IMR-90 (cell line): ENCODE data around the gene SRSF7. TPM values are rescaled to one million over a fixed set of nuclear protein-coding genes. Genes with fewer than 3 reads are reported as not detected.

Source experiments
- ATAC-seq: fragments of 200-7000 bp; cut with Tn5 transposase; 2 replicates; pipeline ENCODE4 v1.9.1; 2020; ENCODE audit warnings: low read depth, mild to moderate bottlenecking, moderate library complexity
- BruUV-seq: library from RNA; stranded (reverse); fragments of 400-500 nt; replicated peaks from 2 replicates; lab custom pipeline; 2021; lab: Mats Ljungman, UMichigan
- CTCF ChIA-PET: fragments of 300-600 bp; formaldehyde crosslinking; extraction: SDS; loops from one replicate; lab custom pipeline; 2021; ENCODE audit warnings: antibody characterized with exemption; lab: Yijun Ruan, JAX
- POLR2A ChIA-PET: fragments of 300-600 bp; sonication (Branson Sonifier 250); formaldehyde crosslinking; loops from one replicate; lab custom pipeline; 2022; ENCODE audit warnings: antibody characterized with exemption; ENCODE audit not compliant: unreplicated experiment; lab: Charles Lee
- DNase-seq: peaks from one replicate; pipeline ENCODE4 v3.0.0; 2013
- H2AFZ ChIP-seq: replicated peaks from 2 replicates; pipeline ENCODE3; 2013; ENCODE audit warnings: low read length, mild to moderate bottlenecking; ENCODE audit not compliant: poor library complexity
- H2AK5ac ChIP-seq: 2 replicates; pipeline ENCODE4 v1.6.1; 2013; ENCODE audit warnings: low read depth, low read length, inconsistent platforms
- H2AK9ac ChIP-seq: replicated peaks from 2 replicates; pipeline ENCODE3; 2013; ENCODE audit warnings: mild to moderate bottlenecking, low read depth, low read length, moderate library complexity; ENCODE audit not compliant: poor library complexity
- H2BK120ac ChIP-seq: 2 replicates; pipeline ENCODE4 v1.6.1; 2013; ENCODE audit warnings: low read depth, low read length, inconsistent platforms
- H2BK15ac ChIP-seq: 3 replicates; pipeline ENCODE4 v1.6.1; 2013; ENCODE audit warnings: low read depth, low read length, inconsistent platforms
- H2BK20ac ChIP-seq: 2 replicates; pipeline ENCODE4 v1.6.1; 2013; ENCODE audit warnings: low read depth, mild to moderate bottlenecking, inconsistent platforms, low read length, moderate library complexity
- H2BK5ac ChIP-seq: 2 replicates; pipeline ENCODE4 v1.6.1; 2013; ENCODE audit warnings: mild to moderate bottlenecking, low read depth, low read length, inconsistent platforms; ENCODE audit not compliant: poor library complexity, severe bottlenecking
- H3K14ac ChIP-seq: replicated peaks from 2 replicates; pipeline ENCODE4 v1.6.1; 2013; ENCODE audit warnings: low read depth, low read length, inconsistent platforms
- H3K18ac ChIP-seq: 2 replicates; pipeline ENCODE4 v1.6.1; 2013; ENCODE audit warnings: low read depth, low read length, control low read depth
- H3K23ac ChIP-seq: 2 replicates; pipeline ENCODE4 v1.6.1; 2013; ENCODE audit warnings: low read depth, low read length, inconsistent platforms
- H3K27ac ChIP-seq: 2 replicates; pipeline ENCODE4 v1.5.1; 2013; ENCODE audit warnings: mild to moderate bottlenecking, control low read depth, low read length; ENCODE audit not compliant: insufficient read depth
- H3K27me3 ChIP-seq: 2 replicates; pipeline ENCODE4 v1.6.1; 2013; ENCODE audit warnings: low read length; ENCODE audit not compliant: control insufficient read depth, insufficient read depth
- H3K36me3 ChIP-seq: 2 replicates; pipeline ENCODE4 v1.6.1; 2013; ENCODE audit warnings: low read length, mixed read lengths; ENCODE audit not compliant: control insufficient read depth, insufficient read depth
- H3K4ac ChIP-seq: 2 replicates; pipeline ENCODE4 v1.6.1; 2013; ENCODE audit warnings: low read depth, low read length, inconsistent platforms
- H3K4me1 ChIP-seq: 2 replicates; pipeline ENCODE4 v1.6.1; 2013; ENCODE audit warnings: low read length, mixed read lengths; ENCODE audit not compliant: control insufficient read depth, insufficient read depth
- H3K4me2 ChIP-seq: 2 replicates; pipeline ENCODE4 v1.6.1; 2013; ENCODE audit warnings: low read depth, mild to moderate bottlenecking, control low read depth, low read length, moderate library complexity
- H3K4me3 ChIP-seq: 2 replicates; pipeline ENCODE4 v1.5.1; 2013; ENCODE audit warnings: low read depth, mild to moderate bottlenecking, control low read depth, low read length, moderate library complexity; ENCODE audit not compliant: insufficient read depth
- H3K56ac ChIP-seq: 2 replicates; pipeline ENCODE4 v1.6.1; 2013; ENCODE audit warnings: low read length, inconsistent platforms; ENCODE audit not compliant: insufficient read depth; ENCODE audit errors: extremely low read depth
- H3K79me1 ChIP-seq, 2 experiments: 2 replicates each; pipeline ENCODE4 v1.6.1; 2013; ENCODE audit warnings: low read length in 2 of 2, inconsistent platforms in 1 of 2, low read depth in 1 of 2
- H3K9ac ChIP-seq: 2 replicates; pipeline ENCODE4 v1.6.1; 2013; ENCODE audit warnings: low read depth, low read length, control low read depth
- H3K9me1 ChIP-seq: 2 replicates; pipeline ENCODE4 v1.6.1; 2013; ENCODE audit warnings: low read length, inconsistent platforms; ENCODE audit not compliant: insufficient read depth
- H3K9me3 ChIP-seq: 2 replicates; pipeline ENCODE4 v1.6.1; 2013; ENCODE audit warnings: low read length; ENCODE audit not compliant: control insufficient read depth, insufficient read depth
- H4K20me1 ChIP-seq: 2 replicates; pipeline ENCODE4 v1.6.1; 2013; ENCODE audit warnings: low read length, inconsistent platforms; ENCODE audit not compliant: insufficient read depth
- H4K5ac ChIP-seq: 2 replicates; pipeline ENCODE4 v1.6.1; 2013; ENCODE audit warnings: mild to moderate bottlenecking, low read depth, low read length, control low read depth
- H4K8ac ChIP-seq, 2 experiments: 2 replicates each; pipeline ENCODE4 v1.6.1; 2013; ENCODE audit warnings: low read depth in 2 of 2, low read length in 2 of 2, control low read depth in 1 of 2, inconsistent platforms in 1 of 2
- H4K91ac ChIP-seq: 2 replicates; pipeline ENCODE4 v1.6.1; 2013; ENCODE audit warnings: low read depth, low read length, inconsistent platforms; ENCODE audit not compliant: insufficient read depth
- BHLHE40 ChIP-seq: fragments of 150-350 bp; IDR thresholded peaks from 2 replicates; pipeline ENCODE4 v1.6.1; 2016; ENCODE audit warnings: mild to moderate bottlenecking, low read depth, low read length
- CEBPB ChIP-seq: IDR thresholded peaks from 2 replicates; pipeline ENCODE4 v1.6.1; 2012; ENCODE audit warnings: low read depth, low read length, improper control_type of control experiment
- CHD1 ChIP-seq: IDR thresholded peaks from 2 replicates; pipeline ENCODE4 v1.6.1; 2012; ENCODE audit warnings: low read depth, low read length, improper control_type of control experiment
- FOS ChIP-seq: fragments of 150-350 bp; IDR thresholded peaks from 2 replicates; pipeline ENCODE4 v1.6.1; 2016; ENCODE audit warnings: low read depth, low read length
- MAFK ChIP-seq: IDR thresholded peaks from 2 replicates; pipeline ENCODE4 v1.6.1; 2012; ENCODE audit warnings: low read depth, low read length, improper control_type of control experiment
- MAZ ChIP-seq: IDR thresholded peaks from 2 replicates; pipeline ENCODE4 v1.6.1; 2012; ENCODE audit warnings: low read depth, mild to moderate bottlenecking, low read length, improper control_type of control experiment, moderate library complexity, borderline replicate concordance
- MXI1 ChIP-seq: IDR thresholded peaks from 2 replicates; pipeline ENCODE4 v1.6.1; 2012; ENCODE audit warnings: low read depth, mild to moderate bottlenecking, low read length, moderate library complexity, borderline replicate concordance
- NFE2L2 ChIP-seq: fragments of 150-350 bp; IDR thresholded peaks from 2 replicates; pipeline ENCODE4 v1.6.1; 2016; ENCODE audit warnings: low read depth, mild to moderate bottlenecking, low read length
- POLR2A ChIP-seq: IDR thresholded peaks from 2 replicates; pipeline ENCODE4 v1.6.1; 2012; ENCODE audit warnings: mild to moderate bottlenecking, low read depth, low read length
- RAD21 ChIP-seq: IDR thresholded peaks from 2 replicates; pipeline ENCODE4 v1.6.1; 2012; ENCODE audit warnings: low read length, improper control_type of control experiment
- RCOR1 ChIP-seq: IDR thresholded peaks from 2 replicates; pipeline ENCODE4 v1.6.1; 2012; ENCODE audit warnings: mild to moderate bottlenecking, low read length, improper control_type of control experiment; ENCODE audit not compliant: insufficient replicate concordance
- RFX5 ChIP-seq: IDR thresholded peaks from 2 replicates; pipeline ENCODE4 v1.8.0; 2012; ENCODE audit warnings: low read depth, mild to moderate bottlenecking, low read length, moderate library complexity
- SMC3 ChIP-seq: fragments of 150-350 bp; IDR thresholded peaks from 2 replicates; pipeline ENCODE4 v1.6.1; 2016; ENCODE audit warnings: low read depth, mild to moderate bottlenecking, antibody characterized with exemption, low read length, moderate library complexity
- WGBS, 2 experiments: methylation state at CpG; one replicate each; pipeline versions ENCODE4 v1.1.5 to v1.1.7; 2013; ENCODE audit warnings: missing lambda C conversion rate in 2 of 2; ENCODE audit not compliant: insufficient read length in 1 of 2; ENCODE audit errors: extremely low coverage in 2 of 2; 5-methylcytosine and 5-hydroxymethylcytosine counted together
- dilution Hi-C: fragments of 300-500 bp; cut with HindIII; formaldehyde crosslinking; loops from one replicate; pipeline ENCODE4 v1.14.3; 2018; ENCODE audit warnings: low sequenced_read_pairs; ENCODE audit not compliant: unreplicated experiment
- in situ Hi-C: fragments of 300-500 bp; cut with MboI; formaldehyde crosslinking; loops from 3 replicates; pipeline ENCODE4 v1.14.3; 2019; ENCODE audit warnings: low sequenced_read_pairs, inconsistent platforms, mixed read lengths
- intact Hi-C: fragments of 100-400 bp; cut with micrococcal nuclease; formaldehyde crosslinking; loops from 2 replicates; pipeline ENCODE4 v1.10.0; 2022
- polyA plus RNA-seq, 3 experiments: library from polyadenylated mRNA; depleted of rRNA; stranded (reverse); fragments of >200 nt; gene quantifications; 2 replicates each; pipeline ENCODE4 v1.2.3, GENCODE V29; 2012; ENCODE audit warnings: low replicate concordance in 1 of 3
- total RNA-seq: library from RNA; depleted of rRNA; stranded (reverse); fragments of >200 nt; gene quantifications from 2 replicates; pipeline ENCODE4 v1.2.3, GENCODE V29; 2012
- TF ChIP-seq, protein P1 (sequence below): fragments of 150-350 bp; IDR thresholded peaks from 2 replicates; pipeline ENCODE4 v1.6.1; 2017; ENCODE audit warnings: mild to moderate bottlenecking, antibody characterized with exemption, low read length, low read depth

The SRSF7 gene
- total and polyA plus RNA-seq, 2 of the 4 experiments (the other 2 are of a cell fraction) = 148 to 191 TPM

DNA sequence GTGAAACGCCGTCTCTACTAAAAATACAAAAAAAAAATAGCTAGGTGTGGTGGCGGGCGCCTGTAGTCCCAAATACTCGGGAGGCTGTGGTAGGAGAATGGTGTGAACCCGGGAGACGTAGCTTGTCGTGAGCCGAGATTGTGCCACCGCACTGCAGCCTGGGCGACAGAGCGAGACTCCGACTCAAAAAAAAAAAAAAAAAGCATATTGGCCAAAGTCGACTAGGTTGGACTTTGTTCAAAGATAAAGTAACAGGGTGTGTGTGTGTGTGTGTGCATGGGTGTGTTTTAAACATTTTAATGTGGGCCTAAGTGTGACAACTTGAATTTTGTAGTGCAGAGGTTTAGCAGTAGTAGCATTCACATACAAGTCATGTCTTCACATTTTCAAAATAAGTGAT lies 38.5 kb upstream of the SRSF7 start:
- Histone ChIP-seq H2BK5ac (no peak overlapping the region), H2AK9ac (no peak overlapping the region), H2BK120ac (no peak overlapping the region), H2BK15ac (no peak overlapping the region), H2AFZ (no peak overlapping the region), H3K27me3 (no peaks in the 10 kb centered on the region), H3K56ac (no peak overlapping the region), H3K27ac (no peak overlapping the region), H3K4ac (no peak overlapping the region), H3K9ac (no peak overlapping the region), H3K4me3 (no peak overlapping the region), H4K91ac (no peak overlapping the region), H3K79me1 (no peaks in the 10 kb centered on the region), H2AK5ac (no peak overlapping the region), H3K36me3 (no peaks in the 10 kb centered on the region), H2BK20ac (no peak overlapping the region), H3K4me1 (no peaks in the 10 kb centered on the region; the same call in 1 of the 2 replicates), H3K4me2 (no peak overlapping the region), H3K14ac (no peak overlapping the region), H3K23ac (no peak overlapping the region), H4K8ac (no peak overlapping the region), H4K20me1 (no peaks in the 10 kb centered on the region), H3K18ac (no peak overlapping the region), H3K9me3 (no peaks in the 10 kb centered on the region), H4K5ac (no peak overlapping the region), H3K9me1 (no peaks in the 10 kb centered on the region)
- intact Hi-C loops = no loop called here
- POLR2A ChIA-PET = interaction anchor here (0.7 kb wide), 1 partner anchor 38 kb away, joined by 4 read pairs; the partner anchor contains the start of gene SRSF7
- CTCF ChIA-PET = no interaction called here
- ATAC-seq (no peak), DNase-seq (no peak)
- WGBS, 2 experiments = 81% methylated on average over 6 of the region's 14 CpGs; no CpG with 5 or more reads in 1 of the 2 experiments
- no peak for TF ChIP-seq MXI1
- TF ChIP-seq RCOR1 = no peak
- no peak for TF ChIP-seq MAFK
- no peak for TF ChIP-seq SMC3
- TF ChIP-seq CHD1 = no peak
- TF ChIP-seq CEBPB = no peak
- TF ChIP-seq, protein P1, sequence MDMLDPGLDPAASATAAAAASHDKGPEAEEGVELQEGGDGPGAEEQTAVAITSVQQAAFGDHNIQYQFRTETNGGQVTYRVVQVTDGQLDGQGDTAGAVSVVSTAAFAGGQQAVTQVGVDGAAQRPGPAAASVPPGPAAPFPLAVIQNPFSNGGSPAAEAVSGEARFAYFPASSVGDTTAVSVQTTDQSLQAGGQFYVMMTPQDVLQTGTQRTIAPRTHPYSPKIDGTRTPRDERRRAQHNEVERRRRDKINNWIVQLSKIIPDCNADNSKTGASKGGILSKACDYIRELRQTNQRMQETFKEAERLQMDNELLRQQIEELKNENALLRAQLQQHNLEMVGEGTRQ = no peak
- TF ChIP-seq POLR2A = no peak
- TF ChIP-seq FOS = no peak
- TF ChIP-seq NFE2L2 = no peak
- no peak for TF ChIP-seq RAD21
- TF ChIP-seq MAZ = no peak
- TF ChIP-seq RFX5 = no peak
- TF ChIP-seq BHLHE40 = no peak
- dilution Hi-C loops = no loop called here
- in situ Hi-C loops = no loop called here
- no TSS peak for BruUV-seq
